HCT116 (cell line): ENCODE results near the gene SLC23A1. TPM values are rescaled to one million over a fixed set of nuclear protein-coding genes. Genes with fewer than 3 reads are reported as not detected.

Experiments
- ATAC-seq: fragments of 200-7000 bp; cut with Tn5 transposase; 2 replicates; pipeline ENCODE4 v1.9.1; 2020; ENCODE audit warnings: mild to moderate bottlenecking, moderate library complexity
- BruUV-seq: library from RNA; stranded (reverse); fragments of 400-500 nt; replicated peaks from 2 replicates; lab custom pipeline; 2021; lab: Mats Ljungman, UMichigan
- CTCF ChIA-PET: fragments of 300-600 bp; sonication (Branson Sonifier 250); formaldehyde crosslinking; loops from one replicate; lab custom pipeline; 2021; ENCODE audit warnings: antibody characterized with exemption; lab: Charles Lee
- POLR2A ChIA-PET: fragments of 300-600, 350-600 bp; sonication (Branson Sonifier 250); formaldehyde crosslinking; loops from one replicate; lab custom pipeline; 2021; ENCODE audit warnings: antibody characterized with exemption; lab: Charles Lee
- RAD21 ChIA-PET, 2 experiments: fragments of 300-600 bp; sonication (Branson Sonifier 250); formaldehyde crosslinking; loops; one replicate each; lab custom pipeline; 2023; ENCODE audit warnings: low total read pairs in 2 of 2; ENCODE audit not compliant: uncharacterized antibody in 2 of 2, unreplicated experiment in 2 of 2, low non-redundant PET in 1 of 2; lab: Charles Lee
- DNase-seq: peaks from one replicate; pipeline ENCODE4 v3.0.0-alpha.2; 2010; ENCODE audit warnings: low read depth, low spot score
- H2AFZ ChIP-seq: fragments of 200-600 bp; shearing (Covaris generic), sonication (generic); 2 replicates; pipeline ENCODE4 v1.6.1; 2017; ENCODE audit warnings: low read depth, mixed run types, mixed read lengths, antibody characterized with exemption, low read length; ENCODE audit not compliant: poor library complexity, severe bottlenecking
- H3K27ac ChIP-seq: 2 replicates; pipeline ENCODE4 v1.5.1; 2012; ENCODE audit warnings: low read depth, low read length
- H3K27me3 ChIP-seq: fragments of 200-600 bp; sonication (generic); 2 replicates; pipeline ENCODE4 v1.6.1; 2016; ENCODE audit warnings: mixed run types, low read length, mixed read lengths; ENCODE audit not compliant: insufficient read depth
- H3K36me3 ChIP-seq, 2 experiments: fragments of 200-500 bp in 1 of 2; fragments of 200-600 bp in 1 of 2; sonication (Bioruptor generic) in 1 of 2; sonication (generic) in 1 of 2; 2 replicates each; pipeline versions ENCODE4 v1.5.1 to v1.6.1; 2014 to 2016; ENCODE audit warnings: low read length in 2 of 2, inconsistent platforms in 1 of 2, mixed read lengths in 1 of 2, mixed run types in 1 of 2; ENCODE audit not compliant: insufficient read depth in 2 of 2, control insufficient read depth in 1 of 2
- H3K4me1 ChIP-seq, 2 experiments: fragments of 200-600 bp in 1 of 2; sonication (generic) in 1 of 2; 2 replicates each; pipeline versions ENCODE4 v1.5.1 to v1.6.1; 2012 to 2017; ENCODE audit warnings: low read length in 2 of 2, inconsistent platforms in 1 of 2, mild to moderate bottlenecking in 1 of 2, mixed read lengths in 1 of 2, mixed run types in 1 of 2, moderate library complexity in 1 of 2; ENCODE audit not compliant: insufficient read depth in 2 of 2, control insufficient read depth in 1 of 2
- H3K4me2 ChIP-seq: fragments of 200-600 bp; sonication (generic); 2 replicates; pipeline ENCODE4 v1.6.1; 2017; ENCODE audit warnings: mixed run types, low read length, mixed read lengths
- H3K4me3 ChIP-seq, 2 experiments: fragments of 200-600 bp in 1 of 2; sonication (generic) in 1 of 2; replicated peaks in 1 of 2; 2 replicates each; pipeline ENCODE4 v1.5.1; 2011 to 2016; ENCODE audit warnings: low read length in 2 of 2, control low read depth in 1 of 2, low read depth in 1 of 2, mild to moderate bottlenecking in 1 of 2, mixed read lengths in 1 of 2, mixed run types in 1 of 2
- H3K79me2 ChIP-seq: fragments of 200-600 bp; sonication (generic); 2 replicates; pipeline ENCODE4 v1.6.1; 2017; ENCODE audit warnings: mild to moderate bottlenecking, mixed run types, low read length, moderate library complexity, mixed read lengths; ENCODE audit not compliant: insufficient read depth
- H3K9ac ChIP-seq: fragments of 200-600 bp; sonication (generic); 2 replicates; pipeline ENCODE4 v1.6.1; 2016; ENCODE audit warnings: low read length, mixed read lengths
- H3K9me2 ChIP-seq: fragments of 200-600 bp; sonication (generic), shearing (Covaris generic); 2 replicates; pipeline ENCODE4 v1.6.1; 2017; ENCODE audit warnings: mixed run types, mild to moderate bottlenecking, moderate library complexity; ENCODE audit not compliant: insufficient read depth
- H3K9me3 ChIP-seq, 2 experiments: fragments of 200-500 bp in 1 of 2; fragments of 200-600 bp in 1 of 2; sonication (Bioruptor generic) in 1 of 2; sonication (generic) in 1 of 2; 2 replicates each; pipeline ENCODE4 v1.6.1; 2014 to 2017; ENCODE audit warnings: low read length in 2 of 2, mixed read lengths in 2 of 2, inconsistent platforms in 1 of 2, low read depth in 1 of 2, mild to moderate bottlenecking in 1 of 2, mixed run types in 1 of 2, moderate library complexity in 1 of 2; ENCODE audit not compliant: control insufficient read depth in 1 of 2, insufficient read depth in 1 of 2
- H4K20me1 ChIP-seq: fragments of 200-600 bp; sonication (generic), shearing (Covaris generic); 2 replicates; pipeline ENCODE4 v1.6.1; 2017; ENCODE audit warnings: mixed run types, mild to moderate bottlenecking, moderate library complexity; ENCODE audit not compliant: insufficient read depth
- CEBPB ChIP-seq: IDR thresholded peaks from 2 replicates; pipeline ENCODE4 v1.6.1; 2012; ENCODE audit warnings: low read depth
- CTCF ChIP-seq, 3 experiments: fragments of 200-600 bp in 1 of 3; sonication (generic) in 1 of 3; IDR thresholded peaks in 2 of 3; conservative IDR thresholded peaks in 1 of 3; 2 replicates each; pipeline ENCODE4 v1.5.1; 2012 to 2017; ENCODE audit warnings: low read depth in 2 of 3, low read length in 2 of 3, antibody characterized with exemption in 1 of 3, borderline replicate concordance in 1 of 3, control low read depth in 1 of 3, mild to moderate bottlenecking in 1 of 3, mixed read lengths in 1 of 3, mixed run types in 1 of 3, moderate library complexity in 1 of 3; ENCODE audit not compliant: insufficient read depth in 1 of 3
- ELF1 ChIP-seq: IDR thresholded peaks from 2 replicates; pipeline ENCODE4 v1.6.1; 2012; ENCODE audit warnings: low read depth, borderline replicate concordance
- EZH2 ChIP-seq: fragments of 200-600 bp; sonication (generic); IDR thresholded peaks from 2 replicates; pipeline ENCODE4 v1.6.1; 2017; ENCODE audit warnings: antibody characterized with exemption, mixed run types
- FOSL1 ChIP-seq: IDR thresholded peaks from 2 replicates; pipeline ENCODE4 v1.6.1; 2012; ENCODE audit warnings: low read depth
- JUND ChIP-seq: IDR thresholded peaks from 2 replicates; pipeline ENCODE4 v1.6.1; 2012
- MAX ChIP-seq: IDR thresholded peaks from 2 replicates; pipeline ENCODE4 v1.6.1; 2012
- POLR2A ChIP-seq: IDR thresholded peaks from 2 replicates; pipeline ENCODE4 v1.7.0; 2011; ENCODE audit warnings: borderline replicate concordance; ENCODE audit not compliant: insufficient read depth, insufficient read length; ENCODE audit errors: extremely low read depth
- POLR2AphosphoS5 ChIP-seq: IDR thresholded peaks from 2 replicates; pipeline ENCODE4 v1.6.1; 2011; ENCODE audit warnings: mild to moderate bottlenecking, low read depth, low read length, moderate library complexity
- REST ChIP-seq: IDR thresholded peaks from 2 replicates; pipeline ENCODE4 v1.6.1; 2012; ENCODE audit warnings: low read depth
- SIN3A ChIP-seq: IDR thresholded peaks from 2 replicates; pipeline ENCODE4 v1.6.1; 2012; ENCODE audit warnings: low read depth
- SP1 ChIP-seq: IDR thresholded peaks from 2 replicates; pipeline ENCODE4 v1.6.1; 2012; ENCODE audit warnings: low read depth
- YY1 ChIP-seq: IDR thresholded peaks from 2 replicates; pipeline ENCODE4 v1.6.1; 2011; ENCODE audit warnings: low read length, low read depth, moderate library complexity, mild to moderate bottlenecking; ENCODE audit not compliant: insufficient replicate concordance; ENCODE audit errors: extremely low read depth
- ZFX ChIP-seq: fragments of 450-650 bp; IDR thresholded peaks from 2 replicates; pipeline ENCODE4 v1.6.1; 2017
- intact Hi-C: fragments of 100-400 bp; cut with micrococcal nuclease; formaldehyde crosslinking; loops from 2 replicates; pipeline ENCODE4 v1.10.0; 2022
- total RNA-seq: library from RNA; stranded (reverse); gene quantifications from one replicate; pipeline ENCODE4 v1.2.1, GENCODE V29; 2021; ENCODE audit not compliant: unreplicated experiment

SLC23A1 gene
- total RNA-seq, 1 experiment from 2014 or later = not detected

- Histone ChIP-seq H3K79me2 (no peaks in the 10 kb centered on the region), H3K4me3 (no peak overlapping the region), H3K9me2 (no peaks in the 10 kb centered on the region), H3K4me2 (no peak overlapping the region), H3K9ac (no peak overlapping the region), H4K20me1 (no peaks in the 10 kb centered on the region), H2AFZ (no peak overlapping the region), H3K36me3 (no peaks in the 10 kb centered on the region), H3K27ac (no peak overlapping the region), H3K27me3 (no peaks in the 10 kb centered on the region), H3K9me3 (no peaks in the 10 kb centered on the region), H3K4me1 (peaks cover 3 to 15% of the 10 kb centered on the region in 2 experiments; a peak in 3 of 4 replicates)
- TF ChIP-seq SIN3A = no peak
- no peak for TF ChIP-seq REST
- DNase-seq = no peak
- no peak for ATAC-seq
- ChIA-PET CTCF (no interaction called here), POLR2A (no interaction called here), RAD21 (no interaction called here)
- no TSS peak for BruUV-seq
- intact Hi-C loops = no loop called here
Observed at GRCh38 chr5:139413153-139413552, 30.1 kb upstream of the SLC23A1 start.

GRCh38 chr5:139410993-139411828 lies 28.1 kb upstream of the SLC23A1 start:
- no peaks in the 10 kb centered on the region for H3K79me2 ChIP-seq
- intact Hi-C loops = no loop called here
- TF ChIP-seq YY1 (no peak), ZFX (no peak; the same call in 1 of the 2 replicates), POLR2A (no peak), SP1 (no peak), CTCF (IDR thresholded peaks at IDR 0.05 in 2 of 3, conservative IDR thresholded peaks at IDR 0.05 in 1 of 3; ENCODE audit: borderline replicate concordance in 1 of 3, insufficient read depth in 1 of 3, low read depth in 2 of 3, low read length in 2 of 3) (no peak), MAX (no peak), POLR2AphosphoS5 (no peak), FOSL1 (no peak), CEBPB (no peak), EZH2 (no peak), ELF1 (no peak), JUND (no peak)
- TF ChIP-seq, all 23 proteins: peak for 0
- no peak overlapping the region for H3K27ac ChIP-seq
- no peak overlapping the region for H3K4me2 ChIP-seq
- RAD21 ChIA-PET = no interaction called here
- no peak overlapping the region for H3K4me3 ChIP-seq
- no TSS peak for BruUV-seq
- H4K20me1 ChIP-seq = no peaks in the 10 kb centered on the region
- H3K4me1 ChIP-seq = no peaks in the 10 kb centered on the region
- H3K9ac ChIP-seq = no peak overlapping the region
- POLR2A ChIA-PET = no interaction called here
- CTCF ChIA-PET = interaction anchor here (2.5 kb wide), 1 partner anchor 11 kb away, joined by 7 read pairs; no protein-coding TSS in a partner anchor
- no peak overlapping the region for H2AFZ ChIP-seq
- no peaks in the 10 kb centered on the region for H3K27me3 ChIP-seq
- H3K36me3 ChIP-seq = no peaks in the 10 kb centered on the region
- H3K9me2 ChIP-seq = no peaks in the 10 kb centered on the region
- ATAC-seq = no peak
- DNase-seq = no peak
- H3K9me3 ChIP-seq = no peaks in the 10 kb centered on the region
